ENCODE results near the gene DENND1B. TPM values are rescaled to one million over a fixed set of nuclear protein-coding genes. Genes with fewer than 3 reads are reported as not detected.

Gene DENND1B
- polyA plus RNA-seq, 1 of the 3 experiments (the other 2 are of a cell fraction) = 1.4 TPM

- H3K79me2 ChIP-seq (ENCODE audit: insufficient read depth) = peaks cover 31% of the 10 kb centered on the region
- H3K9ac ChIP-seq = peak overlapping the region; percentile 85; the same call in 1 of the 2 replicates
- peaks cover 7 to 14% of the 10 kb centered on the region in 2 experiments for H3K4me1 ChIP-seq (ENCODE audit: control insufficient read depth in 1 of 2, insufficient read depth in 2 of 2, low read depth in 1 of 2, low read length in 1 of 2)
- 56% methylated on average over 2 of the region's 2 CpGs for WGBS (ENCODE audit: low lambda C conversion rate)
- H3K9me3 ChIP-seq = no peaks in the 10 kb centered on the region
- no peak for DNase-seq
- H3K36me3 ChIP-seq (replicated peaks in 1 of 2; ENCODE audit: control insufficient read depth in 1 of 2, insufficient read depth in 2 of 2, low read length in 1 of 2) = no peaks in the 10 kb centered on the region
- ChIA-PET POLR2A (no interaction called here), CTCF (no interaction called here)
- H3F3A ChIP-seq (replicated peaks; ENCODE audit: insufficient read depth) = peaks cover 20% of the 10 kb centered on the region
- H2AFZ ChIP-seq (ENCODE audit: low read depth) = peak overlapping the region; percentile 87; the same call in 1 of the 2 replicates
- no peaks in the 10 kb centered on the region for H3K27me3 ChIP-seq (ENCODE audit: insufficient read depth)
- peak overlapping the region in 1 of 2 experiments; percentile 62; a peak in 2 of 4 replicates for H3K27ac ChIP-seq (ENCODE audit: low read depth in 2 of 2, low read length in 1 of 2)
- peak overlapping the region; percentile 71 to 72; a peak in 2 of 4 replicates for H3K4me3 ChIP-seq (ENCODE audit: low read depth in 2 of 2, low read length in 1 of 2)
- no peaks in the 10 kb centered on the region for H4K20me1 ChIP-seq (ENCODE audit: insufficient read depth)
- TF ChIP-seq RCOR1 (IDR thresholded peaks at IDR 0.05; ENCODE audit: low read length) (no peak), FOSL2 (IDR thresholded peaks at IDR 0.05; ENCODE audit: borderline replicate concordance, low read depth) (no peak), PBX3 (IDR thresholded peaks at IDR 0.05) (no peak), RXRA (IDR thresholded peaks at IDR 0.05; ENCODE audit: borderline replicate concordance, low read depth) (no peak), YY1 (IDR thresholded peaks at IDR 0.05; ENCODE audit: low read depth) (no peak)
- TF ChIP-seq, protein P1, sequence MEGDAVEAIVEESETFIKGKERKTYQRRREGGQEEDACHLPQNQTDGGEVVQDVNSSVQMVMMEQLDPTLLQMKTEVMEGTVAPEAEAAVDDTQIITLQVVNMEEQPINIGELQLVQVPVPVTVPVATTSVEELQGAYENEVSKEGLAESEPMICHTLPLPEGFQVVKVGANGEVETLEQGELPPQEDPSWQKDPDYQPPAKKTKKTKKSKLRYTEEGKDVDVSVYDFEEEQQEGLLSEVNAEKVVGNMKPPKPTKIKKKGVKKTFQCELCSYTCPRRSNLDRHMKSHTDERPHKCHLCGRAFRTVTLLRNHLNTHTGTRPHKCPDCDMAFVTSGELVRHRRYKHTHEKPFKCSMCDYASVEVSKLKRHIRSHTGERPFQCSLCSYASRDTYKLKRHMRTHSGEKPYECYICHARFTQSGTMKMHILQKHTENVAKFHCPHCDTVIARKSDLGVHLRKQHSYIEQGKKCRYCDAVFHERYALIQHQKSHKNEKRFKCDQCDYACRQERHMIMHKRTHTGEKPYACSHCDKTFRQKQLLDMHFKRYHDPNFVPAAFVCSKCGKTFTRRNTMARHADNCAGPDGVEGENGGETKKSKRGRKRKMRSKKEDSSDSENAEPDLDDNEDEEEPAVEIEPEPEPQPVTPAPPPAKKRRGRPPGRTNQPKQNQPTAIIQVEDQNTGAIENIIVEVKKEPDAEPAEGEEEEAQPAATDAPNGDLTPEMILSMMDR (IDR thresholded peaks at IDR 0.05) = no peak
- H3K4me2 ChIP-seq = peak overlapping the region; percentile 89
- no peaks in the 10 kb centered on the region for H3K9me2 ChIP-seq
Observed at GRCh38 chr1:197773856-197774255, 1.4 kb downstream of the DENND1B start.

- Histone ChIP-seq H4K20me1 (ENCODE audit: insufficient read depth) (no peaks in the 10 kb centered on the region), H3K9me2 (no peaks in the 10 kb centered on the region), H3K9me3 (no peaks in the 10 kb centered on the region), H2AFZ (ENCODE audit: low read depth) (no peak overlapping the region), H3K79me2 (ENCODE audit: insufficient read depth) (peaks cover 31% of the 10 kb centered on the region), H3K9ac (no peak overlapping the region), H3K4me1 (ENCODE audit: control insufficient read depth in 1 of 2, insufficient read depth in 2 of 2, low read depth in 1 of 2, low read length in 1 of 2) (peaks cover 7 to 14% of the 10 kb centered on the region in 2 experiments), H3K27ac (ENCODE audit: low read depth in 2 of 2, low read length in 1 of 2) (no peak overlapping the region), H3F3A (replicated peaks; ENCODE audit: insufficient read depth) (peaks cover 16% of the 10 kb centered on the region), H3K4me3 (ENCODE audit: low read depth in 2 of 2, low read length in 1 of 2) (no peak overlapping the region), H3K27me3 (ENCODE audit: insufficient read depth) (no peaks in the 10 kb centered on the region), H3K36me3 (replicated peaks in 1 of 2; ENCODE audit: control insufficient read depth in 1 of 2, insufficient read depth in 2 of 2, low read length in 1 of 2) (no peaks in the 10 kb centered on the region), H3K4me2 (no peak overlapping the region)
- ChIA-PET POLR2A (no interaction called here), CTCF (interaction anchor here (1.2 kb wide), 1 partner anchor 12 kb away, joined by 3 read pairs; no protein-coding TSS in a partner anchor)
- DNase-seq = no peak
- TF ChIP-seq, protein P1 (IDR thresholded peaks at IDR 0.05) = no peak
- no peak for TF ChIP-seq ELF1 (IDR thresholded peaks at IDR 0.05)
- no peak for TF ChIP-seq TCF12 (IDR thresholded peaks at IDR 0.05)
- TF ChIP-seq GATA2 (CRISPR knock-in tag; IDR thresholded peaks at IDR 0.05) = no peak
- no peak for TF ChIP-seq TEAD4 (IDR thresholded peaks at IDR 0.05; ENCODE audit: borderline replicate concordance, insufficient read depth)
- TF ChIP-seq GABPA (IDR thresholded peaks at IDR 0.05; ENCODE audit: low read depth) = no peak
- TF ChIP-seq PBX3 (IDR thresholded peaks at IDR 0.05) = no peak
- TF ChIP-seq JUND (IDR thresholded peaks at IDR 0.05) = no peak
- no peak for TF ChIP-seq NRF1 (IDR thresholded peaks at IDR 0.05; ENCODE audit: low read depth, low read length)
- TF ChIP-seq, protein P2, sequence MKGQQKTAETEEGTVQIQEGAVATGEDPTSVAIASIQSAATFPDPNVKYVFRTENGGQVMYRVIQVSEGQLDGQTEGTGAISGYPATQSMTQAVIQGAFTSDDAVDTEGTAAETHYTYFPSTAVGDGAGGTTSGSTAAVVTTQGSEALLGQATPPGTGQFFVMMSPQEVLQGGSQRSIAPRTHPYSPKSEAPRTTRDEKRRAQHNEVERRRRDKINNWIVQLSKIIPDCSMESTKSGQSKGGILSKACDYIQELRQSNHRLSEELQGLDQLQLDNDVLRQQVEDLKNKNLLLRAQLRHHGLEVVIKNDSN (IDR thresholded peaks at IDR 0.05; ENCODE audit: borderline replicate concordance, low read depth) = no peak
- no peak for TF ChIP-seq TAF1 (IDR thresholded peaks at IDR 0.05; ENCODE audit: borderline replicate concordance, low read depth, low read length)
- no peak for TF ChIP-seq FOXJ3 (CRISPR knock-in tag; IDR thresholded peaks at IDR 0.05)
- no peak for TF ChIP-seq CHD2 (IDR thresholded peaks at IDR 0.05; ENCODE audit: low read length, partially characterized antibody)
- WGBS (ENCODE audit: low lambda C conversion rate) = 95% methylated on average over 6 of the region's 6 CpGs
Observed at GRCh38 chr1:197771904-197772556, 3.2 kb downstream of the DENND1B start.
